GM12873 (cell line): ENCODE data around the gene LRP2.

Experiments used
- TF ChIP-seq, protein P1 (sequence below): IDR thresholded peaks from 2 replicates; pipeline ENCODE4 v1.5.1; 2012; ENCODE audit warnings: low read depth, mild to moderate bottlenecking, moderate library complexity, low read length, control low read depth; ENCODE audit not compliant: insufficient read depth; ENCODE audit errors: missing control alignments

Gene LRP2

DNA sequence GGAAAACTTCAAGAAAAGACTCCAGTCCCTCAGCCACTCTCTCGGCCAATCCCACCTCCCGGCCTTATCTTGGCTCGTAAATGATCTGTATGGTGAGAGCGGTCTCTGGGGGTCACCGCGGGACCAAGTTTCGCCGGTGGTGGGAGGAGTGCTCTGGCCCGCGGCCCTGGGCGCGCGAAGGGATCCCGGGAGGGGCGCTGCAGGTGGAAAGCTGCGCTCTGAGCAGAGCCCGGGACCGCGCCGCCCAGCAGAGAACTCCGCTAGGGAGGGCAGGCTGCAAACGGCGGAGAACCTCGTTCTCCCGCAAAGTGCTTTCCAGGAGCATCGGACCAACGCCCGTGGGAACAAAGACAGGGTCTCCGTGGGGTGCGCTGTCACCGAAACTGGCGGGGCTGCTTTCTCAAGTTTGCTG lies 622 bp downstream of the LRP2 start:
- TF ChIP-seq, protein P1, sequence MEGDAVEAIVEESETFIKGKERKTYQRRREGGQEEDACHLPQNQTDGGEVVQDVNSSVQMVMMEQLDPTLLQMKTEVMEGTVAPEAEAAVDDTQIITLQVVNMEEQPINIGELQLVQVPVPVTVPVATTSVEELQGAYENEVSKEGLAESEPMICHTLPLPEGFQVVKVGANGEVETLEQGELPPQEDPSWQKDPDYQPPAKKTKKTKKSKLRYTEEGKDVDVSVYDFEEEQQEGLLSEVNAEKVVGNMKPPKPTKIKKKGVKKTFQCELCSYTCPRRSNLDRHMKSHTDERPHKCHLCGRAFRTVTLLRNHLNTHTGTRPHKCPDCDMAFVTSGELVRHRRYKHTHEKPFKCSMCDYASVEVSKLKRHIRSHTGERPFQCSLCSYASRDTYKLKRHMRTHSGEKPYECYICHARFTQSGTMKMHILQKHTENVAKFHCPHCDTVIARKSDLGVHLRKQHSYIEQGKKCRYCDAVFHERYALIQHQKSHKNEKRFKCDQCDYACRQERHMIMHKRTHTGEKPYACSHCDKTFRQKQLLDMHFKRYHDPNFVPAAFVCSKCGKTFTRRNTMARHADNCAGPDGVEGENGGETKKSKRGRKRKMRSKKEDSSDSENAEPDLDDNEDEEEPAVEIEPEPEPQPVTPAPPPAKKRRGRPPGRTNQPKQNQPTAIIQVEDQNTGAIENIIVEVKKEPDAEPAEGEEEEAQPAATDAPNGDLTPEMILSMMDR = no peak

DNA sequence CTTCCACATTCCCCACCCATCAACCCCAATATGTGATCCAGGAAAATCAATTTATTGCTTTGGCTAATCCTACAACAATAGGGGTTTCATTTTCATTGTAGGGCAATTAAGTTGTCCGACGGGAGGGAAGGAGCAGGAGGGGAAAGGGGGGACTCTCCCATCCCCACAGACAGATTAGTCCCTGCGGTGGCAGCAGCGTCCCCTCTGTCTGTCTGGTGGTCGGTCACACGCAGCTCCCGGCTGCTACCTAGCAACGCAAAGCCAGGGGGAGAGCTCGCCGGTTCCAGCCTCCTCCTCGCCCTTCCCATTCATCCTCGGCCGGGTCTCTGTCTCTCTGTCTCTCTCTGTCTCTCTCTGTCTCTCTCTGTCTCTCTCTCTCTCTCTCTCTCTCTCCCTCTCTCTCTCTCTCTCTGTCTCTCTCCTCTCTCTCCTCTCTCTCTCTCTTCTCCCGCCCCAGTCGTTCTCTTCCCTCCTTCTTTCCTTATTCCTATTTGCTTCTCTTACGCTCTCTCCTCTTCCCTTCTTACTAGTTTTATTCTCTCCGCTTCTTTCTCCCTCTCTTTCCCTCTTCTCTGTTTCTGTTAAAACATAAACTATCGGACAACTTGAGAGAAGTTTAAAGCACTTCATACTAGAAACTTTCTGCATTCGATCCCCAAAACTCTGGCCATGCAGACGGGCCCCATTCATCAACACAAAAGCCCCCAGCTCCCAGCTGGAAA lies 1.2 kb downstream of the LRP2 start:
- TF ChIP-seq, protein P1 = no peak

DNA sequence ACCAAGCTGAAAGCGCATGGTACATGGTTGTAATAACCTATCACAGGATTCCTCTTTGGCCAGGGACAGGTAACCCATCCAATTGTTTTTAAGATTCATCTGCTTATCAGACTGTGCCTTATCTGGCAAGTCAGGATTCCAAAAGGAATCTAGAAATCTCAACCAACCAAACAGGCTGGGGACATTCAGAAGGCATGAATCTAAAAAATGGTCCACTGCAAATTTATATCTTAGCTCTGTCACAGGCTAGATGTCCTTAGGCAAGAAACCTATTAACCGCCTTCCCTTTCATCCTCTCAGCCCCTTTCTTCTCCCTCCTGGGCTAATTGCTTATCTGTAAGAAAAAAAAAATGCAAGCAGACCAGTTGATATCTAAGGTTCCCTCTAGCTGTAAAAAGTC lies 4.3 kb downstream of the LRP2 start:
- TF ChIP-seq, protein P1 = no peak

DNA sequence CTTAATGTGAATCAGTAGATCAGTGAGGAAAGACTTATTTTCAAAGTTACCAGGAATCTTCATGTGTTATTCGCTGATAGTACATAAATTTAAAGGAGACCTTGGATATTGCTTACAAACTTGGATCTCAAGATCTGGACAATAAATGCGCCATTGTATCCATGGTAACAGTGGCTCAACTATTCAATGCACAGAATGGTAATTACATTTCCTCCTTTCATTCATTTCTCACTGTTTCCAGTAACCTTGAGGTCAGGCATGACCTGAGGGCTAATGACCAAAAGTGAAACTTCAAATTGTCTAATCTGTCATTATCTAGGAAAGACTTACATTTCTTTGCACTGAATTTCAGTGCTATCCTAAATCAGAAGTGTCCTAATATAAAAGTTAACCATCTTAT lies 8.1 kb downstream of the LRP2 start:
- TF ChIP-seq, protein P1 = no peak

DNA sequence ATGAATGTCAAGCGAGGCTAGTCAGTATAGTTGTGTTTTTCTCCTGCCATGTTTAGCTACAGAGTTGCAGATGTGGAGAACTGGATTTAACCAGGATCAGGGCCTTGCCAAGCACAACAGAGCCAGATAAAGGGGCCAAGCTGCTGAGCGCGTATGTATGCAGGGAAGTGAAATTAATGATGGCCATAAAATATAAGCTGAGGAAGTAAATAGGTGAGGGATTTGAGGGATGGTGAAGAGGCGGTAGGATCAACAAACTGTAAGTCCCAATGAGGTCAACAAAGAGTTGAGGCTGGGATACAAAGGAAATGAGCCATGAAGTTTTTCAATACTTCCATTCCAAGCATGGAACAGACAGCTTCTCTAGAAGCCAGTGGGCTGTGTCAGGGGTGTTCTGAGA lies 10.6 kb downstream of the LRP2 start:
- TF ChIP-seq, protein P1 = no peak

DNA sequence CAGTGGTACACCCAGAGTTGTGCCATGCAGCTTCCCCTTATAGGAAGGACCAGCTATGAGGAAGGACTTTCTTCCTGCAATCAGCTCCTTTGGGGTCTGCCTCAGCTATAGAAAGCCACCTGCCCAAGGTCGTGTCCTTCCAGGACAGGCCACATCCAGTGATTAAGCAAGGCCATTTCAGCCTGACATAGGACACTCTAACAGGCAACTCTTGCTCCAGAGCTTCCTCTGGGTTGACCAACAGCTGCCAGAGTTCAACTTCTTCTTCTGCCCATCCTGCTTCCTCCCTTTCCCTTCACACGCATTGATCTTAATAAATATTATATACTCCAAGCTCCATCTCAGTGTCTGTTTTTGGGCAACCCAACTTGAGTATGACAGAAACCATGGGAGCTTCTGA lies 12.8 kb downstream of the LRP2 start:
- TF ChIP-seq, protein P1 = no peak

DNA sequence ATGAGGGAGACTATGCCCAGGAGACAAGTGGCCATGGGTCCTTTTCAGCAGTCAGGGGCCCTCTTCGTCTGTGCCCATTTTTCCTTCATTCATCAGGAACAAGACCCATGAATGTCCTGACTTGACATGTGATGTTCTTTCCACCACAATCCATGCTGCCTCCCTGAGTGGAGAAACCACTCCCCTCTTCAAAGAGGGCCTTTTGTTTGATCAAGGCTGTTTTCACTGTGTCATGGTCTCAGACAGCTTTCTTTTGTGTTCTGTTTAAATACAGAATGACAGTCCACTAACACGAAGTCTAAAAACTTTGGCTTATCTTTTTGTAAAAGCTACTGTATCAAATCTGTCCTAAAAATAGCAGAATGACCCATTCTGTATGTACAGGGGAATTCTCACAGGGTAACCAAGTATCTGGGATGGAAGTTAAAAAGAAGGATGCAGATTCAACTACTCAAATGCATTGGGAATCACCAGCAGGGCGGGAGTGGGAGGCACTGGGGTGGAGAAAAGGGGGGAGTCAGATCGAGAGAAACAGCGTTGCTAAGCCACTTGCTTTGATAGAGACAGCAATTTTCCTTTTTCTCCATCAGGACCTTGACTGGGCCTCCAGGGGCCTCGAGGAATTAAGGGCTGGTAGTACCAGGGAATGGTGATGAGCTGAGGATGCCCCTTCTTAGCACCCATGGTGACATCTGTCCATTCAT lies 13.9 kb downstream of the LRP2 start:
- TF ChIP-seq, protein P1 = no peak
